Stimulated activated CD4-positive, alpha-beta T cell treated with anti-CD3 and anti-CD28 coated beads, Interleukin-2, amount 100 ng/mL, for 48 hours (primary cell): ENCODE results near the gene MRPL12.

Experiments
- DNase-seq, 2 donors: peaks; one replicate each; pipeline ENCODE4 v3.0.0-alpha.2; 2020

MRPL12 gene

GRCh38 chr17:81683208-81683583 lies 20.0 kb upstream of the MRPL12 start:
- DNase-seq = no peak

- DNase-seq = peak; percentile 95 to 96
Observed at GRCh38 chr17:81683584-81684441, 19.4 kb upstream of the MRPL12 start, which contains the start of the genes ARL16 and HGS. Gene ARL16, minus strand, starts transcription at chr17:81683797. Its CDS starts 44 bp downstream, at chr17:81683753. Gene HGS, plus strand, starts transcription at chr17:81684011. Its CDS starts 56 bp downstream, at chr17:81684067.

DNA sequence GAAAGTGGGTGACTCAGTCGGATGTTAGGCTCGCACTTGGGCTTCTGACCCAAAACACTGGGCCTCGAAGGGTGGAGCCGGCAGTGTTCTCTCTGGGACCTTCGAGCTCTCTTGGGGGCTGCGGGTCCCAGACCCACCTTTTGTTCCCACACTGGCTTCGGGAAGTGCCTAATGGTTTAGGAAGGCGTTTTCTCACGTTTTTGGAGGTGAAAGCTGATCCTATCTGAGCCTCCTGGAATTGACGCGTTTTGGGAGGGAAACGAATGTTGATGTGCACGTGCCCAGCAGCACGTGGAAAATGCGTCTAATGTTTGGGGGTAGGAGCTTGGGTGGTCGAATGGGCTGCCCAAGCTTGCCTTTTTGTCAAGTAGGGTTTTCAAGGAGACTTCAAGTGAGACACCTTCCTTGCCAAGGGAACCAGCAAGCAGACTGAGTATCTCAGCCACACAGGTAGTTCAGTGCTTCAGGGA lies 18.7 kb upstream of the MRPL12 start:
- DNase-seq = no peak

- DNase-seq = peak in 1 of 2 donors; percentile 47
Observed at GRCh38 chr17:81685108-81685507, 18.1 kb upstream of the MRPL12 start.

DNA sequence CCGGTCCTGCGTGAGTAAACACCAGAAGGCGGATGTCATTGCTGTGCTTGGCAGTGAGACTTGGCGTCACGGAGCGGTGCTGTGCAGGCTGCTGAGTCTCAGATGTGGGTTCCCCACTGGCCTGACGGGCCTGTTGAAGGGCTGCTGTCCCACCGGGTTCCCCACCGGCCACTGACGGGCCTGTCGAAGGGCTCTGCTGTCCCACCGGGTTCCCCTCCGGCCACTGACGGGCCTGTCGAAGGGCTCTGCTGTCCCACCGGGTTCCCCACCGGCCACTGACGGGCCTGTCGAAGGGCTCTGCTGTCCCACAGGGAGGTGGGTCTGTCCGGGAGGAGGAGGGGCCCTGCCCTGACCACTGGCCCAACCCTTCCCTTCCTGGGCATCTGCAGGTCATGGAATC lies 16.6 kb upstream of the MRPL12 start:
- no peak for DNase-seq

- no peak for DNase-seq
Observed at GRCh38 chr17:81687770-81688541, 15.2 kb upstream of the MRPL12 start.

GRCh38 chr17:81688616-81689015 lies 14.6 kb upstream of the MRPL12 start:
- no peak for DNase-seq

DNA sequence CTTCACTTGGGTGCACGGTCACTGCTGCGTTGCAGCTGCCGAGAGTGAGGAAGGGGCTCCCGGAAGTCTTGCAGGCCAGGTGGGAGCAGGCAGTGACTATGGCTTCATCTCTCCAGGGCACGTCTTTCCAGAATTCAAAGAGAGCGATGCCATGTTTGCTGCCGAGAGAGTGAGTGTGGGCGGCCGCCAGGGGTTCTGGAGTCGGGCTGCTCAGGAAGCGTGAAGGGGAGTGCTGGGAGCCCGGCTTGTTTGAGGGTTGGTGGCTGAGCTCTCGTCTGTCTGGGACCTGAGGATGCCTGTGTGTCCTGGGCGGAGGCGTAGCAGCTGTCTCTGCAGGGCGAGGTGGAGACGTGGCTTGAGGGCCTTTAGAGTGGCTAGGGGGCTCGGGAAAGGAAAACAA lies 13.1 kb upstream of the MRPL12 start:
- DNase-seq = no peak

DNA sequence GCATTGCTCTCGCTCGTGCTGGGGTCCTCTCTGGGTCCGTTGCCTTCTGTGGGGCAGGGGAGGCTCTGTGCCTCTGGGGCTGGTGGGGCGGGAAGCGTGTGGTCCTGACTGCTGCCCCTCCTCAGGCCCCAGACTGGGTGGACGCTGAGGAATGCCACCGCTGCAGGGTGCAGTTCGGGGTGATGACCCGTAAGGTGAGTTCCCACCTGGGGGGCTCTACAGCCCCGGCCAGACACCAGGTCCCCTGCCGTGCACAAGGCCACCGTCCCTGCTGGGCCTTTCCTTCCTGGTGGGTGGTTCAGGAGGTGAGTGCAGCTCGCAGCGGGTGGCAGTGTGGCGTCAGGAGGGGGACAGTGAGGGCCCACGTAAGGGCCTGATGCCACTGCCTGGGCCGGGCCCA lies 12.6 kb upstream of the MRPL12 start:
- DNase-seq = no peak

DNA sequence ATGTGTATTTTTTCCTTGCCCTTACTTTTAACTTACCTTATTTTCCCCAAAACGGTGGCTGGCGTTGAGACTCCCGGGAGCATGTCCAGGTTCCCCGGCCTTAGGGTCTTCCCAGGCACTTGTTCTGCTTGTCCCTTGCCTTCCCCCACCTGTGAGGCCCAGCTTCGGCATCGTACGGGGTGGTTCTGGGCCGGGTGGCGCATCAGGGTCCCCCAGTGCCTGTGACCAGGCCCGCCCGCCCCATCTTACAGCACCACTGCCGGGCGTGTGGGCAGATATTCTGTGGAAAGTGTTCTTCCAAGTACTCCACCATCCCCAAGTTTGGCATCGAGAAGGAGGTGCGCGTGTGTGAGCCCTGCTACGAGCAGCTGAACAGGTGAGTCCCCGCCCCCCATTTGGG lies 12.0 kb upstream of the MRPL12 start:
- DNase-seq = no peak

DNA sequence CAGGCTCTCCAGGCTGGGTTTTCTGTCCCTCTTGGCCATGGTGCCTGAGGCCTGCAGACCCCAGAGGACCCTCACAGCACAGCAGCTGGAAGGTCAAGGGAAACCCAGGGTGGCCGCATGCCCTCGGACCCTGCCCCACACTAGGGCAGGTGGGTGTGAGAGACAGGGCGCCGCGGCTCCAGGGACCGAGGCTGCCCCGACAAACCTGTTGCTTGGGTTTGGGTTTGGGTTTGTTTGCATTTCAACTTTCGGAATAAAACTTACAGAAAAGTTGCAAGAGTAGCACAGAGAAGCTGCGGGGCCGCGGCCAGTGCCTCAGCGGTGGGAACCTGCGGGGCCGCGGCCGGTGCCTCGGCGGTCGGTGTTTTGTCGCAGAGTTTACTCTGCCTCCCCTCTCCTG lies 11.6 kb upstream of the MRPL12 start:
- DNase-seq = no peak

DNA sequence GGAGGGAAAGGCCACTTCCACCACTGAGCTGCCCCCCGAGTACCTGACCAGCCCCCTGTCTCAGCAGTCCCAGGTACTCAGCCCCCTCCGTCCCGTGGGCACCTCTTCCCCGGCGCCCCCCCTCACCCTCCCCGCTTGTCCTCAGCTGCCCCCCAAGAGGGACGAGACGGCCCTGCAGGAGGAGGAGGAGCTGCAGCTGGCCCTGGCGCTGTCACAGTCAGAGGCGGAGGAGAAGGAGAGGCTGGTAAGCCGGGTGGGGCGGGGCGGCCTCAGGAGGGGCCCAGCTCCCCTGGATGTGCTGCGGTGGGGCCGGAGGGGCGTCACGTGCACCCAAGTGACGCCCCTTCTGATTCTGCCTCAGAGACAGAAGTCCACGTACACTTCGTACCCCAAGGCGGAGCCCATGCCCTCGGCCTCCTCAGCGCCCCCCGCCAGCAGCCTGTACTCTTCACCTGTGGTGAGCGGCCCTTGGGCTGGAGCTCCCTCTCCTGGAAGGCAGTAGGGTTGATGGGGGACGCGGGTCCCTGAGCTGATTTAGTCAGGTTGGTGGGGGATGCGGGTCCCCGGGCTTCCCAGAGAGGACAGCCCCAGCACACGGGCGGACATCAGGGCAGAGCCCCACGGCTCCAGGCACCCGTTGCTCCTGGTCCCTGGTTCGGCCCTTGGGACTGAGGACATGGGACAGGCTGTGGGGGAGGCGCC lies 9.5 kb upstream of the MRPL12 start:
- no peak for DNase-seq

DNA sequence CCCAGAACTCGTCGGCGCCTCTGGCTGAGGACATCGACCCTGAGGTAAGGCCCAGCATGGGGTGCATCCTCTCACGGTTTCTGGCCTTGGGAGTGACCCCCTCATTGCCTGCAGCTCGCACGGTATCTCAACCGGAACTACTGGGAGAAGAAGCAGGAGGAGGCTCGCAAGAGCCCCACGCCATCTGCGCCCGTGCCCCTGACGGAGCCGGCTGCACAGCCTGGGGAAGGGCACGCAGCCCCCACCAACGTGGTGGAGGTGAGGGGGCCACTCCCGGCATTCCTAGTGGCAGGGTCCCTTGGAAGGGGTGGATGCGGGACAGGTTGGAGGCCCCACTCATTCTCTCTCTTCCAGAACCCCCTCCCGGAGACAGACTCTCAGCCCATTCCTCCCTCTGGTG lies 8.4 kb upstream of the MRPL12 start:
- DNase-seq = no peak

DNA sequence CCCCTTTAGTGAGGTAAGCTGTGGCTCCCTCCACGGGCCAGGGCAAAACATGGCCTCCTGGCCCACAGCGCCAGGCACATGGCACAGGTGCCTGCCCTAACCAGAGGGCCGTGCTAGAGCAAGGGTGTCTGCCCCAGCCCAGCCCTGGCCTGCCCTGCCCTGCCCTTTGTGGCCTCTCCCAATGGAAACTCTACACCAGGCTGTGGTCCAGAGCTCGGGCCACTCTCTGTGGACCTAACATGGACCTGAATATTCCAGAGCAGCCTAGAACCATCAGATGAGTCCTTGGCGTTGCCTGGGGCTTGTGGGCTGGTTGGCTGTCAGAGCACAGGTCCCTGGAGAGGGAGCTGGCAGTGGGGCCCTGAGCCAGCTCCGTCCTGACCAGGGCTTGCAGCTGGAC lies 8.0 kb upstream of the MRPL12 start:
- DNase-seq = no peak

- no peak for DNase-seq
Observed at GRCh38 chr17:81695801-81696200, 7.4 kb upstream of the MRPL12 start.

DNA sequence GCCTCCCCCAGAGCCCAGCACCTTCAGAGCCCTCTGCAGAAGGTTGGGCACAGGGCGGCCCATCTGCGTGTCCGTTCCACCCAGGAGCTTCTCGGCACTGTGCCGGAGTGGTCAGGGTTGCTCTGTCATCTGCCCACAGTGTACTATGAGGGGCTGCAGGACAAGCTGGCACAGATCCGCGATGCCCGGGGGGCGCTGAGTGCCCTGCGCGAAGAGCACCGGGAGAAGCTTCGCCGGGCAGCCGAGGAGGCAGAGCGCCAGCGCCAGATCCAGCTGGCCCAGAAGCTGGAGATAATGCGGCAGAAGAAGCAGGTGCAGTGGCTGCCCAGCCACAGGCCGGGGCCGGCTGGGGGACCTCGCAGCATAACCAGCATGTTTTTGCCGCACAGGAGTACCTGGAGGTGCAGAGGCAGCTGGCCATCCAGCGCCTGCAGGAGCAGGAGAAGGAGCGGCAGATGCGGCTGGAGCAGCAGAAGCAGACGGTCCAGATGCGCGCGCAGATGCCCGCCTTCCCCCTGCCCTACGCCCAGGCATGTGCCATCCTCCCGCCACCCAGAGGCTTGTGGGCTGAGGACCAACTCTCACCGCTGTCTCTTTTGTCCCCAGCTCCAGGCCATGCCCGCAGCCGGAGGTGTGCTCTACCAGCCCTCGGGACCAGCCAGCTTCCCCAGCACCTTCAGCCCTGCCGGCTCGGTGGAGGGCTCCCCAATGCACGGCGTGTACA lies 6.8 kb upstream of the MRPL12 start:
- no peak for DNase-seq

GRCh38 chr17:81697261-81698044 lies 5.7 kb upstream of the MRPL12 start:
- DNase-seq = no peak

DNA sequence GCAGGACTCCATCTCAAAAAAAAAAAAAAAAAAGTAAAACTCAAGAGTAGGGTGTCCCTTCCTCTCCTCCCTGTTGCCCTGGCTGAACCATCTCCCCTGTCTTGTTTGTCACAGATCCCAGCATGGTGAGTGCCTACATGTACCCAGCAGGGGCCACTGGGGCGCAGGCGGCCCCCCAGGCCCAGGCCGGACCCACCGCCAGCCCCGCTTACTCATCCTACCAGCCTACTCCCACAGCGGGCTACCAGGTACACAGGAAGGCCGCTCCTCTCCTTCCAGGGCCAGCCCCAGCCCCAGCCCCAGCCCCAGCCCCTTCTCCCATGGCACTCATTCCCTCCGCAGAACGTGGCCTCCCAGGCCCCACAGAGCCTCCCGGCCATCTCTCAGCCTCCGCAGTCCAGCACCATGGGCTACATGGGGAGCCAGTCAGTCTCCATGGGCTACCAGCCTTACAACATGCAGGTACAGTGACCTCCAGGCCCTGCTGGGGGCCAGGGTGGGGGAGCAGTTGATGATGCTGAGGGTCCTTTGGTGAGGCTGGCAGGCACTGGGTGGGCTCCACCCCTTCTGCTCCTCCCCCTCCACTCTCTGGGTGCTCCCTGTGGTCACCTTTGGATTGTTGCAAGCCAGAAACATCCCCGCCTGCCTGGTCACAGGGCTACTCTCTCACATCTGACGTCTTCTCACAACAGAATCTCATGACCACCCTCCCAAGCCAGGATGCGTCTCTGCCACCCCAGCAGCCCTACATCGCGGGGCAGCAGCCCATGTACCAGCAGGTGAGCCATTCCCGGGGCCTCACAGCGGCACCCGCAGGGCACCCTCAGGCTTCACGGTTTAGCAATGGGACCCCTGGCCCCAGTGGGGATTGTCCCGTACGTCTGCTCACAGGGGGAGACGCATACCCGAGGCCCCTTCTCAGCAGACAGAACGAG lies 2.5 kb upstream of the MRPL12 start:
- DNase-seq = no peak

GRCh38 chr17:81701288-81702071 lies 1.7 kb upstream of the MRPL12 start:
- no peak for DNase-seq
